Activated gamma-delta T cell treated with anti-CD3 and anti-CD28 coated beads, Interleukin-2, amount 50 U/mL, for 16 hours (primary cell): Measurements from ENCODE around the gene FBXO5.
"Not testable (repeated sequence)": the region's sequence is repeated elsewhere in the genome, so short reads cannot be mapped to it uniquely, and the experiment has no call there.

ENCODE experiments used
- DNase-seq: peaks from one replicate; pipeline ENCODE4 v3.0.0-alpha.2; 2020; ENCODE audit warnings: low read depth

FBXO5 gene

GRCh38 chr6:152986978-152987377 is 4.1 kb upstream of the FBXO5 start:
- no peak for DNase-seq

GRCh38 chr6:152985300-152985699 is 2.5 kb upstream of the FBXO5 start:
- DNase-seq = not testable (repeated sequence)

GRCh38 chr6:152984513-152984872 is 1.7 kb upstream of the FBXO5 start:
- DNase-seq = no peak

- peak; percentile 93 for DNase-seq
These were observed 1.0 kb upstream of the FBXO5 start for GRCh38 chr6:152983637-152984512.

- DNase-seq = no peak
These were observed 595 bp downstream of the FBXO5 start for GRCh38 chr6:152981989-152982903.

GRCh38 chr6:152981219-152981618 is 1.6 kb downstream of the FBXO5 start:
- DNase-seq = no peak

GRCh38 chr6:152980656-152981055 is 2.2 kb downstream of the FBXO5 start:
- no peak for DNase-seq

- no peak for DNase-seq
These were observed 3.7 kb downstream of the FBXO5 start for GRCh38 chr6:152979116-152979515.

GRCh38 chr6:152978058-152978457 is 4.8 kb downstream of the FBXO5 start:
- DNase-seq = no peak

GRCh38 chr6:152977556-152977955 is 5.3 kb downstream of the FBXO5 start:
- DNase-seq = no peak

GRCh38 chr6:152976749-152977148 is 6.1 kb downstream of the FBXO5 start:
- DNase-seq = no peak

GRCh38 chr6:152975204-152975915 is 7.5 kb downstream of the FBXO5 start:
- no peak for DNase-seq

- DNase-seq = no peak
These were observed 8.9 kb downstream of the FBXO5 start for GRCh38 chr6:152973916-152974315.

GRCh38 chr6:152969688-152970418 is 13.0 kb downstream of the FBXO5 start:
- no peak for DNase-seq

GRCh38 chr6:152966168-152966894 is 16.5 kb downstream of the FBXO5 start:
- DNase-seq = not testable (repeated sequence)

- DNase-seq = no peak
These were observed 23.5 kb downstream of the FBXO5 start for GRCh38 chr6:152959333-152959732.

GRCh38 chr6:152957796-152958195 is 25.0 kb downstream of the FBXO5 start:
- DNase-seq = no peak

- no peak for DNase-seq
These were observed 28.4 kb downstream of the FBXO5 start for GRCh38 chr6:152954443-152954842.

- no peak for DNase-seq
These were observed 29.9 kb downstream of the FBXO5 start for GRCh38 chr6:152952866-152953509.

GRCh38 chr6:152952045-152952444 is 30.8 kb downstream of the FBXO5 start:
- no peak for DNase-seq
